ENCODE results near the gene PLA2G4A. TPM values are rescaled to one million over a fixed set of nuclear protein-coding genes. Genes with fewer than 3 reads are reported as not detected.

Gene PLA2G4A
- total RNA-seq, 2 experiments from 2014 or later, result 2.0 TPM; not detected in 1

DNA sequence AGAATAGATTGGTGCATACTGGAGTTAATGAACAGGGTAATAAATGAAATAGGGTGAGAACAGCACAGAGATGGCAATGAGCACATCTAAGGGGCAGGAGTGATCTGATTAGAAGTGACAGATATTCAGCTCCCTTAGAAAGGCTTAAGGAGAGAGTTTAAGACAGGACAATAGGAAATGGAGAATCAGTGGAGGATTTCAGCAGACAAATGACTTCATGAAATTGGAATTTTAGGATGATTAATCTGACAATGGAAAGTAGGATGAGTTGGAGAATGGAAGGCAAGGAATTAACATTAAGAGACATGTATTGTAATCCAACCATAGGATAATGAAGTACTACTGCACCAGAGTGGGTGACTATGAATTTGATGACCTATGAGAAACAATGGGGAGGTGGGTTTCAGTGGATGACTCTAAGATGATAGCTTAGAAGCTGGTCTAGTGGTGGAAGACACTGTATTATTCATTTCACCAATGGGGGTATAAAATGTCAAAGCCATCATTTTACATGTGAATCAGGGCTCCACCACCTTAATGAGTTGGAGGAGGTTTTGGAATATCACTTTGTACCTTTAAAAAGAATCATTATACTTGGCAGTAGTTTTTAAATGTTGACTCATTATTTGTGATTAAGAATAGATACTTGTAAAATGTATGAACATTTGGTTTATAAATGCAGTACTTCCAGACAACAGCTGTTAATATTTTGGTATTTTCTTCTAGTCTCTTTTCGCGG is 139.1 kb downstream of the PLA2G4A start:
- CTCF ChIA-PET, result no interaction called here
- ATAC-seq, result no peak
- H3K36me3 Mint-ChIP-seq, result no peaks in the 10 kb centered on the region

DNA sequence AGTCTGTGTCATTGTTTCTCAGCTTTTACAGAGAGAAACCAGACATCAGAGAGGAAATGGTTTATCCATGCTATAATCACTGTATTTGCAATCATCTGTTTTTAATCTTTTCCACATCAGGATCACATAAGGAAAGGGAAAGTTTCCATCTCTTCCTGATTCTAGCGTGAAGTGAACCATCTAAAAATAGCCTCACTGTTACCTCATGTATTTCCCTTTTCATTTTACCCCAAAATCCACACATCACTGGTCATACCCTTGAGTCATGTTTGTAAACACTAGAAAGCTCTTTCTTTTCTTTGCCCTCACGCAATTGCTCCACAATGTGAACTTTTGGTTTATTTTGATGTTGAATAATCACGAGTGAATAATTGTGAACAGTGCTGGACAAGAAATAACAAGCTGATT is 146.0 kb downstream of the PLA2G4A start:
- Mint-ChIP-seq H3K27me3 (peaks cover 7% of the 10 kb centered on the region), H3K27ac (no peak overlapping the region), H3K4me3 (no peak overlapping the region), H3K9me3 (ENCODE audit: low read depth) (no peaks in the 10 kb centered on the region), H3K4me1 (no peaks in the 10 kb centered on the region), H3K36me3 (no peaks in the 10 kb centered on the region)
- DNase-seq (no peak), ATAC-seq (no peak)
- CTCF ChIA-PET, result no interaction called here

More for the DNA sequence above, 139.1 kb downstream of the PLA2G4A start:
- Mint-ChIP-seq H3K27me3 (no peaks in the 10 kb centered on the region), H3K9me3 (ENCODE audit: low read depth) (no peaks in the 10 kb centered on the region), H3K4me1 (no peaks in the 10 kb centered on the region), H3K4me3 (no peak overlapping the region), H3K27ac (no peak overlapping the region)
- DNase-seq, result no peak

DNA sequence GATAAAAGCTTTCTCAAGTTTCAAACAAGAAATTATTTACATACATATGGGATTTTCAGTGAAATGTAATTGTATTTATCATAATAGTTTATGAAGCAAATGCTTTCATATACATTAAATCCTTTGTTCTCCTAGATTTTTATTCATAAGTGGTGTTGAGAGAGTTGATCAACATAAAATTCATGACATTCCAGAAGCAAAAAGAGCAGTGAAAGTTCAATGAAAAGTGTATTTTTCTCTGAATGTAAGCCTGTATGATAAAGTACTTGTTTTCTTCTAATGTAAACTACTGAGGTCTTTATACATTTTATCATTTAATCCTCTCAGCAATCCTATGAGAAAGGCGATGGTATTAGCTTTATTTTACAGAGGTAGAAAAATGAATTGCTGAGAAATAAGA is 146.5 kb downstream of the PLA2G4A start:
- no peaks in the 10 kb centered on the region for H3K9me3 Mint-ChIP-seq (ENCODE audit: low read depth)
- H3K27ac Mint-ChIP-seq, result no peak overlapping the region
- no peaks in the 10 kb centered on the region for H3K4me1 Mint-ChIP-seq
- peaks cover 7% of the 10 kb centered on the region for H3K27me3 Mint-ChIP-seq
- H3K36me3 Mint-ChIP-seq, result no peaks in the 10 kb centered on the region
- ATAC-seq, result no peak
- no peak for DNase-seq
- H3K4me3 Mint-ChIP-seq, result no peak overlapping the region
- CTCF ChIA-PET, result no interaction called here

DNA sequence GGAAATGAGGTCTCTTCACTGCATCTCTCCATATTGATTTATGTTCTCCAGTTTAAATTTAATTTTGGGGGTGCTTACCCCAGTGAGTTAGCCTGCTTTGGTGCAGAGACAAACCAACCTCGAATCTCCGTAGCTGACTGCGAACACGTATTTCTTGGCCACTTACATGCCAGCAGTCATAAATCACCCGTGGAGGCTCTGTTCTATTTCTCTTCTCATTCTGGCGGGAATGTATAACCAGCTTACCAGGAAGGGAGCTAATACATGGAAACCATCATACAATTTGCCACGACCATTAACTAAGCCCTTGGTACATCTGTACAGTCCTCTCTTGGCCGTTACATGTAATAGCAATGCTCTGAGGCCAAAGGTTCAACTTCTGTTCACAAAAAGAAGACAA is 148.0 kb downstream of the PLA2G4A start:
- CTCF ChIA-PET, result interaction anchor here (1.4 kb wide), 1 partner anchor 371 kb away, joined by 4 read pairs; no protein-coding TSS in a partner anchor
- Mint-ChIP-seq H3K36me3 (no peaks in the 10 kb centered on the region), H3K4me1 (no peaks in the 10 kb centered on the region), H3K27ac (no peak overlapping the region), H3K27me3 (peaks cover 7% of the 10 kb centered on the region), H3K9me3 (ENCODE audit: low read depth) (no peaks in the 10 kb centered on the region), H3K4me3 (no peak overlapping the region)
- ATAC-seq, result no peak
- no peak for DNase-seq

DNA sequence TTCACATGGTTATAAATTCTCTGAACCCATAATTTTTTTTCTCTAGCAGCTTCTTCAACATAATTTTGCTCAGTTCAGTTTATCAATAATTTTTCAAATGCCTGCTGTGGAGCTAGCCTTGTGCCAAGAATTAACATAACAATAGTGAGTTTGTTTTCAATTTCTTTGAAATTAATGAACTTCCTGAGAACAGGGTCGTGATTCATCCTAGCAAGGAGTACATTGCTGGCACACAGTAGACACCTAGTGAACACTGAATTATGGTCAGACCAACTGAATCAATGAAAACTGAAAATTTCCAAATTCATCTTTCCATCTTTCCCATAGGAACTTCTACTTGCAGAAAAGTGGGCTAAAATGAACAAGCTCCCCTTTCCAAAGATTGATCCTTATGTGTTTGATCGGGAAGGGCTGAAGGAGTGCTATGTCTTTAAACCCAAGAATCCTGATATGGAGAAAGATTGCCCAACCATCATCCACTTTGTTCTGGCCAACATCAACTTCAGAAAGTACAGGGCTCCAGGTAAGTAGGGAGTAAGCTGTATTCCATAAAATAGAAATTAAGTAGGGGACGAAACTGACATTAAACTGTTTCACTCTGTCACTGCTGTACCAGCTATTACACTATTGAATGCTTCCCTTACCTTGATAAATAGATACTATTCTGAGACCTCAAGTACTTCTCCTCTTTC is 148.7 kb downstream of the PLA2G4A start:
- DNase-seq (no peak), ATAC-seq (no peak)
- no peak overlapping the region for H3K27ac Mint-ChIP-seq
- CTCF ChIA-PET, result interaction anchor here (1.4 kb wide), 1 partner anchor 372 kb away, joined by 4 read pairs; no protein-coding TSS in a partner anchor
- no peaks in the 10 kb centered on the region for H3K4me1 Mint-ChIP-seq
- peaks cover 7% of the 10 kb centered on the region for H3K27me3 Mint-ChIP-seq
- no peak overlapping the region for H3K4me3 Mint-ChIP-seq
- H3K36me3 Mint-ChIP-seq, result no peaks in the 10 kb centered on the region
- no peaks in the 10 kb centered on the region for H3K9me3 Mint-ChIP-seq (ENCODE audit: low read depth)

DNA sequence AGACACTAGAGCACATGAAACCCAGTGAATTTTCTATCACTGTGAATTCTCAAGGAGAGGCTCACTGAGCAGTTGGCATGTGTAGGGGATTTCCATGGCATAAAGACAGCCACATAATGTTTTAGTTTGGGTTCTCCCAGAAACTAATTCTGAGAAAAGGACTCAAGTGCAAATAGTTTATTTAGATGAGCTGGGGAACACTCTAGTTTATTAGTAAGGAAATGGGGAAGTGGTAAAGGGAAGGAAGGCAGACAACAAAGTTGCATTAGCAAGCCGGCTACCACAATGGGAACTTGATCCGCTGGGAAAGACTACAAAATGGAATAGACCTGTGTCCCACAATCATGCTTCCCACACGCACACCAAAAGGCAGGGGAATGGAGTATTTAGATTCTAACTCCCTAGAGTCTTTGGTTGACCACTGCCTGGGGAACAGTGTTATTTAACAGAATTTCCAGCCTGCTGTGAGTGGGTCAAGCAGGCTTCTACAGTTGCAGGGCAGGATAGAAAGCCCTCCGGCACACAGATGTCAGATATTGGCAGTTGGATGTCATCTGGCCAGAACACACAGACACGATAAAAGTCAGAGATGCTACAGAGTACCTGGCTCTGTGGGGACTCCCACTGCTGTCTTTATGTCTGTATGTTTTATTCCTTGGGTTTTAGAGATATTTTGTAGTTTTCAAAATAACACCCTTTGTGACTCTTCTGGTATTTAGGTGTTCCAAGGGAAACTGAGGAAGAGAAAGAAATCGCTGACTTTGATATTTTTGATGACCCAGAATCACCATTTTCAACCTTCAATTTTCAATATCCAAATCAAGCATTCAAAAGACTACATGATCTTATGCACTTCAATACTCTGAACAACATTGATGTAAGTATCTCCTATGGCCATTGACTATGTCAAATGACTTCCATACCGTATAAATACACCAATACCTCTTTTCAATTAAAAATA is 150.1 kb downstream of the PLA2G4A start:
- Mint-ChIP-seq H3K27ac (no peak overlapping the region), H3K4me3 (no peak overlapping the region), H3K27me3 (peaks cover 7% of the 10 kb centered on the region), H3K36me3 (no peaks in the 10 kb centered on the region), H3K4me1 (no peaks in the 10 kb centered on the region), H3K9me3 (ENCODE audit: low read depth) (no peaks in the 10 kb centered on the region)
- DNase-seq (no peak), ATAC-seq (no peak)
- CTCF ChIA-PET, result no interaction called here

DNA sequence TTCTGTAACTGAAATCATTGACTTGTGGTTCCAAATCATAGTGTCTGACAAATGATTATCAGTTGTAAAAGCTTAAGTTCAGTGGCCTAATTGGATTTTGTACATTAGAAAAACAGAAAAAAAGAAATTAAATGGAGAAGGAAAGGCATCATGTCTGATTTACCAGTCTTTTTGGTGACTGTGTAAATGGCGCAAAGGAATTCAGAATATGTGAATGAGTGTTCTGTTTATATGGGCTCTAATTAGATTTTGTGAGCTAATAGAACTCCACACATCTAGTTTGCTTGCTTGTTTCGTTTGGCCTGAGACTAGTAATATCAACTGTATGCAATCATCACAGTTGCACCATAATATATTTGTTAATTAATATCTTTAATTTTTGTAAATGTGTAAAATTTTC is 151.7 kb downstream of the PLA2G4A start:
- DNase-seq (no peak), ATAC-seq (no peak)
- no peak overlapping the region for H3K4me3 Mint-ChIP-seq
- peaks cover 9% of the 10 kb centered on the region for H3K27me3 Mint-ChIP-seq
- no peaks in the 10 kb centered on the region for H3K36me3 Mint-ChIP-seq
- no peaks in the 10 kb centered on the region for H3K9me3 Mint-ChIP-seq (ENCODE audit: low read depth)
- CTCF ChIA-PET, result interaction anchor here (0.7 kb wide), 1 partner anchor 1129 kb away, joined by 3 read pairs; no protein-coding TSS in a partner anchor
- no peak overlapping the region for H3K27ac Mint-ChIP-seq
- H3K4me1 Mint-ChIP-seq, result no peaks in the 10 kb centered on the region

DNA sequence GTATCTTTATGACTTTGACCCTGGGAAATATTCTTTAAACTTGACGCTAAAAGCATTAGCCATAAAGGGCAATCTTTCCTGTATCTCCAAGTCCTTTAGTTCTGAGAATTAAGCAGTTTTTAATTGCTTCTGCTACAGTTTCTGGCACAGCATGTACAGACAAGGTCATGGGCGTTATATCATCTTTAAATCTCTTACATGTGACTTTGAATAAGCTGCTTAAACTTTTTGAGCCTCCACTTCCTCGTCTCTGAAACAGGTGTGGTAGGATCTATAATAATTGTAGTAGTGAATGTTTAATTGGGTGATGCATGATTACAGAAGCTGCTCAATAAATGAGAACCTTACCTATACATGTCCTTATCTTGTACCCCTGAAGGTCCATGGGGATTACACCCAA is 153.4 kb downstream of the PLA2G4A start:
- ATAC-seq (no peak), DNase-seq (no peak)
- H3K27me3 Mint-ChIP-seq, result peaks cover 9% of the 10 kb centered on the region
- CTCF ChIA-PET, result no interaction called here
- no peak overlapping the region for H3K27ac Mint-ChIP-seq
- H3K36me3 Mint-ChIP-seq, result no peaks in the 10 kb centered on the region
- H3K9me3 Mint-ChIP-seq (ENCODE audit: low read depth), result no peaks in the 10 kb centered on the region
- no peak overlapping the region for H3K4me3 Mint-ChIP-seq
- H3K4me1 Mint-ChIP-seq, result no peaks in the 10 kb centered on the region

DNA sequence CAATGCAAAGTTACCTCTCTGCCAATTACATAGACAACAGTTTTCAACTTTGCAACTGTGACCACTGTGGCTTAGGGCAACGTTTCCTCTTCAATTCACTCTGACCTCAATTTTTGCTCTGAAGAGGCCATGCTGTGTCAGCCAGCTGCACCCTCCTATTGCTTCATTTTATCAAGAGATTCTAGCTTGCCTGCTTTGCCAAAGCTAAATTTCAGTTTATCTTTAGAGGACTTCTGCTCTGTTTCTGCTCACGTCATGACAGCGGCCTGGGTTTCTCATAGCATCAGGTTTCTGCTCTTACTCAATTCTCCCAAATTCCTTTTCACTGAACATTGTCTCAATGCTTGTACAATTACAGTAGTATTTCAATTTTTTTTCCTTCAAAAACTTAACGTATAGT is 154.6 kb downstream of the PLA2G4A start:
- Mint-ChIP-seq H3K27me3 (peaks cover 6% of the 10 kb centered on the region), H3K4me3 (no peak overlapping the region), H3K4me1 (no peaks in the 10 kb centered on the region), H3K36me3 (no peaks in the 10 kb centered on the region), H3K9me3 (ENCODE audit: low read depth) (no peaks in the 10 kb centered on the region), H3K27ac (no peak overlapping the region)
- ATAC-seq, result no peak
- no peak for DNase-seq
- CTCF ChIA-PET, result interaction anchor here (0.9 kb wide), 1 partner anchor 373 kb away, joined by 3 read pairs; no protein-coding TSS in a partner anchor

DNA sequence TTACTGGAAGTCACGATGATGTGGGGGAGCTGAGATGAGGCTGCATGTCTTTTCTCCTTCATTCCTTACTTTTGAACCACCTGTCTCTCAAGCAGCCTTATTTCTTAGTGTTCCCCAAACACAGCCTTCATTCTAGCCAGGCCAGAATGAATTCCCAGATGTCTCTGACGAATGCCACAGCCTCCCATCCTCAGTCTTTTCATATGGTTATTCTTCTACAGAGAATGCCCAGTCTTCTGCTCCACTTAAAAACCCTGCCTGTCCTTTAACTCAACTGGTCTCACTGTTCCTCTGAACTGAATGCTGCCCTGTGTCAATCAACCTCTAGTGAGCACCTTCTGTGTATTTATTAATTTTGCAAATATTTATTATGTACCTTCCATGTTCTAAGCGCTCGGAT is 156.2 kb downstream of the PLA2G4A start:
- ATAC-seq (no peak), DNase-seq (no peak)
- H3K36me3 Mint-ChIP-seq, result no peaks in the 10 kb centered on the region
- peaks cover 2% of the 10 kb centered on the region for H3K27me3 Mint-ChIP-seq
- no peaks in the 10 kb centered on the region for H3K9me3 Mint-ChIP-seq (ENCODE audit: low read depth)
- H3K4me1 Mint-ChIP-seq, result no peaks in the 10 kb centered on the region
- H3K4me3 Mint-ChIP-seq, result no peak overlapping the region
- CTCF ChIA-PET, result no interaction called here
- no peak overlapping the region for H3K27ac Mint-ChIP-seq

DNA sequence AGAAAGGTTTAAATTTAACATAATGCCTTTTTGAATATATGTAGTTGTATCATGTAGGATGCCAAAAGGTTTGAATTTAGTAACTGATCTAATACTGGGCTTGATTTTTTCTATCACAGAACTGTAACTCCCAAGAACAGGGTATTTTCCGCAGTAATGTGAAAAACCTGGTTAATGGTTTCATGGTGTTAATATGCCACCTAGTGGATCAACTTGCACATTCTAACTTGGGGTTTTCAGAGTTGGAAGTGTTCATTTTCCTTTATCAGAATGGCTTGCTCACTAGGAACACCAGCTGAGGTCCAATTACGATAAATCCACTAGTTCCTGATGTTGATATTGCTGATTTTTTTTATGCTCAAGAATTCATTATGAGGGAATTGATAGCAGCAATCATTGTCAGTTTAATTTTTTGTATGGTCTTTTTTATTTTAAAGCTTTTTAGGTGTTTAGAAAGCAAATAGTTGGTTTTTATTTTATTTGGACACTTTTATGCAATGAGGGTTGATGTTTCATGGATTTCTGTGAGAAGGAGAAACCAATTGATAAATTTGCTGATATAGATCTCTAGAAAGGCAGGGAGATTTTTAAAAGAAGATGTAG is 157.2 kb downstream of the PLA2G4A start:
- CTCF ChIA-PET, result interaction anchor here (0.7 to 1.8 kb wide), 4 partner anchors 9 to 503 kb away, joined by 3 to 11 read pairs (median 4); no protein-coding TSS in a partner anchor
- no peak for DNase-seq
- H3K36me3 Mint-ChIP-seq, result no peaks in the 10 kb centered on the region
- peaks cover 2% of the 10 kb centered on the region for H3K27me3 Mint-ChIP-seq
- H3K27ac Mint-ChIP-seq, result no peak overlapping the region
- H3K4me1 Mint-ChIP-seq, result no peaks in the 10 kb centered on the region
- H3K9me3 Mint-ChIP-seq (ENCODE audit: low read depth), result no peaks in the 10 kb centered on the region
- no peak overlapping the region for H3K4me3 Mint-ChIP-seq
- no peak for ATAC-seq

DNA sequence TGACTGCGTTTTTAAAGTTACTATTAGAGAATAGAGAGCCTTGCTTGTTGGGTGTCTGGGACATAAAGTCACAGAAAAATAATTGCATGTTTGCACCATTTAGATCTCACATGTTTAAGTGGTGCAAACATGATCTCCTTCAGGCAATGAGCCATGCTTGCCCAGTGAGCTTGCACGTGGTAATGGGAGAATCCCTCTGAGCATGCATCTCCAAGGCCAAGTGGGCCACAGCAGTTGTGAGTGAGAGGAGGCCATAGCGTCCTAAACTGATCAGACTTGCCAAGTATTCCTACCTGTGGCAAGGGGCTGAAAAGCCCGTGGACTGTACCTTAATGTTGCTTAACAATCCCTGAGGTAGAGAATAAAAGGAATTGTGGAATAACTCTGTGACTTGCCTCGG is 158.3 kb downstream of the PLA2G4A start:
- H3K27me3 Mint-ChIP-seq, result peaks cover 2% of the 10 kb centered on the region
- H3K27ac Mint-ChIP-seq, result no peak overlapping the region
- H3K36me3 Mint-ChIP-seq, result no peaks in the 10 kb centered on the region
- CTCF ChIA-PET, result interaction anchor here (1.2 to 1.8 kb wide), 2 partner anchors 382 to 504 kb away, joined by 4 to 11 read pairs; no protein-coding TSS in a partner anchor
- H3K9me3 Mint-ChIP-seq (ENCODE audit: low read depth), result no peaks in the 10 kb centered on the region
- H3K4me3 Mint-ChIP-seq, result no peak overlapping the region
- no peaks in the 10 kb centered on the region for H3K4me1 Mint-ChIP-seq
- ATAC-seq, result no peak
- no peak for DNase-seq

DNA sequence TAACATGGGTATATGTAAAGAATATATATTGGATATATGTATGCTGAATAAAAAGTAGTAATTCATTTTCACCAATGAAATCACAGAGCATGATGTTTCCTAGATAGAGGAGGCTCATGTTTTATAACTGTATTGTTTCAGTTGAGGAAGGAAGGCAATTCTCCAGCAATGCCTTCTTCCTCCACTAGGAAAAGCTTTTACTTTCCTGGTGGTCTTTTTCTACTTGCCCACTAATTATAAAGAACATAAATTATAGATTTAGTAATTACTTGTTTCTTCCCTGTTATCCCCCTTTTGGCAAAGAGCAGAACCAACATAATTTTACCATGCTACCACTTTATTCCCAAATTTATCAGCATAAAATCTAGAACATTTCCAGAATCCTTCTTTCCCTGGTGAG is 159.0 kb downstream of the PLA2G4A start:
- H3K27me3 Mint-ChIP-seq, result peaks cover 2% of the 10 kb centered on the region

More for the DNA sequence above, 159.0 kb downstream of the PLA2G4A start:
- no peaks in the 10 kb centered on the region for H3K4me1 Mint-ChIP-seq
- no peak overlapping the region for H3K4me3 Mint-ChIP-seq
- CTCF ChIA-PET, result no interaction called here
- DNase-seq, result no peak
- H3K27ac Mint-ChIP-seq, result no peak overlapping the region
- no peaks in the 10 kb centered on the region for H3K36me3 Mint-ChIP-seq
- no peaks in the 10 kb centered on the region for H3K9me3 Mint-ChIP-seq (ENCODE audit: low read depth)
- ATAC-seq, result no peak

Measured in activated CD8-positive, alpha-beta memory T cell treated with anti-CD3 and anti-CD28 coated beads, Interleukin-2, amount 10 ng/mL, durations not matched to agents 7 days and 5 days (primary cell).